Measurements from ENCODE around the gene GNB1.

DNA sequence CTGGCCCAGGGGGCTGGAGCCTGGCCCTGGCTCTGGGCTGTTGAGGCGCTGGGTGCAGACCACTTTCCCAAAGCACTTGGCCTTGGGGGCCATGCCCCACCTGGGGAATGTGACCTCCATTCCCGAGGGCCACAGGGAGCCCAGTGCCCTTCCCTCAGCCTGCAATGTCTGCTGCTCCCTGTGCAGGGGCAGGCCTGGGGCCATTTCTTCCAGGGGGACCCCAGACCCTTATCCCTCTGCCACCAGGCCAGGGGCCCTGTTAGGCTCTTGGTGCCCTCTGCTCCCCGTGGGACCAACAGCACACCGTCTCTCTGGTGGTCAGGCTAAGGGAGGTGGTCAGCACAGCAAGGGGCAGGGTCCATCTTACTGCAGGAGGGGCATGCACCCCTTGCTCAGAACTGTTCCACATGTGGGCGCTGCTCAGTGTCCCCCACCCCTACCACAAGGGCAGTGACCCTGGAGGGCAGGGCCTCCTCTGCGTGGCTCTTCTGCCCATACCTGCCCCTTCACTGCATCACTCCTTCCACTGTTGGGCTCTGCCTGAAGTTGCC lies 29.2 kb upstream of the GNB1 start:
- TF ChIP-seq, protein P1, sequence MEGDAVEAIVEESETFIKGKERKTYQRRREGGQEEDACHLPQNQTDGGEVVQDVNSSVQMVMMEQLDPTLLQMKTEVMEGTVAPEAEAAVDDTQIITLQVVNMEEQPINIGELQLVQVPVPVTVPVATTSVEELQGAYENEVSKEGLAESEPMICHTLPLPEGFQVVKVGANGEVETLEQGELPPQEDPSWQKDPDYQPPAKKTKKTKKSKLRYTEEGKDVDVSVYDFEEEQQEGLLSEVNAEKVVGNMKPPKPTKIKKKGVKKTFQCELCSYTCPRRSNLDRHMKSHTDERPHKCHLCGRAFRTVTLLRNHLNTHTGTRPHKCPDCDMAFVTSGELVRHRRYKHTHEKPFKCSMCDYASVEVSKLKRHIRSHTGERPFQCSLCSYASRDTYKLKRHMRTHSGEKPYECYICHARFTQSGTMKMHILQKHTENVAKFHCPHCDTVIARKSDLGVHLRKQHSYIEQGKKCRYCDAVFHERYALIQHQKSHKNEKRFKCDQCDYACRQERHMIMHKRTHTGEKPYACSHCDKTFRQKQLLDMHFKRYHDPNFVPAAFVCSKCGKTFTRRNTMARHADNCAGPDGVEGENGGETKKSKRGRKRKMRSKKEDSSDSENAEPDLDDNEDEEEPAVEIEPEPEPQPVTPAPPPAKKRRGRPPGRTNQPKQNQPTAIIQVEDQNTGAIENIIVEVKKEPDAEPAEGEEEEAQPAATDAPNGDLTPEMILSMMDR (IDR thresholded peaks at IDR 0.05): no peak
- TF ChIP-seq POLR2A (IDR thresholded peaks at IDR 0.05): no peak

All from adrenal gland (tissue), 5 donors.